Activated CD4-positive, alpha-beta T cell treated with anti-CD3 and anti-CD28 coated beads, Interleukin-2, amount 50 U/mL, for 48 hours (primary cell): ENCODE data around the gene RASGRP1.

Experiments used
- DNase-seq, 2 experiments: peaks; one replicate each; pipeline ENCODE4 v3.0.0-alpha.2; 2020

RASGRP1 gene

GRCh38 chr15:38454696-38455090, 109.9 kb downstream of the RASGRP1 start:
- no peak for DNase-seq

DNA sequence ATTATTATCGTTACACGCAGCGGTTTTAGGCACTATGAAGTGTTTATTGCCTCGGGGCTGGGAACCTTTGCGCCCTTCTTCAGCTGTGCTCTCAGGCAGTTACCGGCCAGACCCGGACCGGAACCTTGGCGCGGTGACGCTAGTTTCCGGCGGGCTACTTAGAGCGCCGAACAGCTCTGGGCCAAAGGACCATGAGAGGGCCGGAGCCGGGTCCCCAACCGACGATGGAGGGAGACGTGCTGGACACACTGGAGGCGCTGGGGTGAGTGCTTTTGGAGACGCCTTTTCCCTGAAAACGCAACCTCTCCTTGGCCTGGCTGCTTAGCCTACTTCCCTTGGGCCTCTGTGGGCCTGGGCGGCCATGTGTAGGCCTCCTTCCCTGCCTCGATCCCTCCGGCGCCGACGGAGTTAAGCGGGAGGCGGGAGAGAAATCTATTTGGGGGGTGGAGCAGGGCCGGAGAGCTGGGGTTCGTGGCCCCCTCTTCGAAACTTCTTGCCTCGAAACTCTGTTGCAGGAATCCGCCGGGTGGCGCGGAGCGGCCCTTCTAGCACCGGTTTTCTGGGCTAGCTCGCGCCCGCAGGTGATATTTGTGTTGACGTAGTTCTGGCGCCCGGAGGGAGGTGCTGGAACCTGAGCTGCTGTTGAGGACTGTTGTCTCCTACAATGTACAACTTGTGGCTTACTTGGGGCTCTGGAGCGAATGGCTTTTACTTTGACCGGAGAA, 110.5 kb downstream of the RASGRP1 start, which contains the start of gene FAM98B:
Gene FAM98B (plus strand): TSS at position 157 of the 725 bp plus-strand sequence. CDS start 35 bp downstream, at position 192.
- peak; percentile 93 to 95 for DNase-seq

DNA sequence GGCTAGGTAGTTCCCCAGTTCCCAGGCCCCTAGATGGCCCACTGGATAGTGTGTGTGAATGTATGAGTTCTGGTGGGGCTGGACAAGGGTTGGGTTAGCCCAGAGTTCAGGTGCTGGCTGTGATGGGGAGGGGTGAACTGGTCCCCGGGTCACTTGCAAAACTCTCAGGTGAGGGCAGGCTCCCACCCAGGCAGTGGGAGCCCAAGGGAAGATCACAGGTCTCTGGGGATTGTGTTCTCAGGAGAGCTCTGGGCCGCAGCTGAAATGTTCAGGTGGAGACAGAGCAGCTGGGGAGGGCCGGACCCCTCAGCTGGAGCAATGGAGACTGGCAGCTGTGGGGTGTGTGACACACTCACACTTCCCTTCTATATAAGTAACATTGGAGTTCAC, 123.5 kb downstream of the RASGRP1 start:
- DNase-seq: no peak

DNA sequence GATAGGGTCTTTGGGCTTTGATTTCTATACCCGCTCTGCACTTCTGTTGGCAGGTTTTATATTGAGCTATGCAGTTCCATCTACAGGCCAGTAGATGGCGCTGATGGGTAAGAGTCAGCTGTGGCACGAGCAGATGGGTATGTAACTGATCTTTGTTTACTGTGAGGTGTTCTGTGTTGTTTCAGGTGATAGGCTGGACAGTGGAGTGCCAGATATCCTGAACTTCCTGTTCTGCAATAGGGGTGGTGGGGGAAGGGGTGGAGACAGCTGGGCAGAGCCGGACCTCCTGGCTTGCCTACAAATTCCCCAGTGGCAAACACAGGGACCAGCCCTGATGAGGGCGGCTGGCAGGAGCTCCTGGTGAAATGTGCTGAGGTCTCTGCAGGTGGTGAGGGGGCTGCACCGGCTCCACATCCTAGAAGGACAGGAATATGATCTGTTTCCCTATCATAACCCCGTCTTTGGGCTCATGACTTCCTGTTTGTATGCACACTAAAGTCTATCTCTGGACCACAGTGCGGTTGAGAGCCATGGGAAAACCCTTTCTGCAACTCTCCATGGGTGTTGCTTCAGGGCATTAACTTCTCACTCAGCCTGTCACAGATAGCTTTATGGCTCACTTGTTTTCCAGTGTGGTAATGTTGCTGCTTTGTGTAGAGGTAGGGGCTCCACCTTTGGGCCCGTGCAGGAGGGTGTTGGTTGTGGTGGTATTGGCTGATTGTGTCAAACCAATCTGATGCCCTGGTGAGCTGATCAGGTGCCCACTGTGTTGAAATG, 124.1 kb downstream of the RASGRP1 start:
- DNase-seq: peak; percentile 19 to 30
